ENCODE data around the gene BPIFB2.
A peak's percentile ranks its signal among the peaks of the same experiment; 100 is the strongest.
"Not testable (repeated sequence)": the region's sequence is repeated elsewhere in the genome, so short reads cannot be mapped to it uniquely, and the experiment has no call there.

The BPIFB2 gene, protein sequence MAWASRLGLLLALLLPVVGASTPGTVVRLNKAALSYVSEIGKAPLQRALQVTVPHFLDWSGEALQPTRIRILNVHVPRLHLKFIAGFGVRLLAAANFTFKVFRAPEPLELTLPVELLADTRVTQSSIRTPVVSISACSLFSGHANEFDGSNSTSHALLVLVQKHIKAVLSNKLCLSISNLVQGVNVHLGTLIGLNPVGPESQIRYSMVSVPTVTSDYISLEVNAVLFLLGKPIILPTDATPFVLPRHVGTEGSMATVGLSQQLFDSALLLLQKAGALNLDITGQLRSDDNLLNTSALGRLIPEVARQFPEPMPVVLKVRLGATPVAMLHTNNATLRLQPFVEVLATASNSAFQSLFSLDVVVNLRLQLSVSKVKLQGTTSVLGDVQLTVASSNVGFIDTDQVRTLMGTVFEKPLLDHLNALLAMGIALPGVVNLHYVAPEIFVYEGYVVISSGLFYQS

DNA sequence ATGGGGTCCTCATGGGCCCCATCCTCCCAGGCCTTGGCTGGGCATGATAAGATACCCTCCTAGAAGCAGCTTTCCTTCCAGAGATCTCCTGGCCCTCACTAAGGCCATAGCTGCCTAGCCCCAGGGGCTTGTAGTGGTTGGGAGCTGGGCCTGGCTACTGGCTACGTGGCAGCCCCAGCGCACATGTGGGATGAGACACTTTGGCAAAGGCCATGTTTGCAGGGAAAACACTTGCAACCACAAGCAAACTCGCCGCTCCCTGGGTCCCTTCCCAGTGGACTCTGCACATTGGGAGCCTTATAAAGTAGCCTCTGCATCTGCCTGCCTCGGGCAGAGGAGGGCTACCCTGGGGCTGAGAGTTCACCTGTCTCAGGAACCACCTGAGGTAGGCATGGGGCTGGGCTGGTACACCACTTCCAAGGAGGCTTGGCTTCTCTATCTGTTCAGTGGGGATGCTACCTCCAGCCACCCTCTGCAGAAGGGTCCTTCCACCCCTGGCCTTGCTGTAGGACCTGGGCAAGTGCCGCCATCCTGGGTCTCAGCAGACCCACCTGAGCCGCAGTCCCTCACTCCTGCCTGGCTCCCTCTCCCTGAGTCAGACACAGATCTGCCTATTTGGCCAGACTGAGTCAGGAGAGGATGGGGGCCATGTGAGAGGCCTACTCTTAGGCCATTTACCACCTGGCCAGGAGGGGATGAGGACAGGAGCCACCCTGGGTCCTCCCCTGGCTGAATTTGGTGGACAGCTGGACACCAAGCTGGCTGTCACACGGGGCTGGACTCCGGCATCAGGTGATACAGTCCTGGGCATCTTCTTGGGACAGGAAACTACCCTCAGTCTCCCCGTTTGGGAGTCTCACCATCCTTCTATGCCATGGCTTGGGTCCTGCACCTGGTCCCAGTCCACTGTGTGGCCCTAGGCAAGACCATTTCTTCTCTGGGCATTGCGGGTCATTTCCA, at the start of gene BPIFB2:
BPIFB2 (plus strand) TSS at position 329 of the 960 bp plus-strand sequence. CDS start 871 bp downstream, outside the sequence.
- intact Hi-C loops (cut with DNase I), result no loop called here
- peak in 1 of 10 donors; percentile 68 for DNase-seq

DNA sequence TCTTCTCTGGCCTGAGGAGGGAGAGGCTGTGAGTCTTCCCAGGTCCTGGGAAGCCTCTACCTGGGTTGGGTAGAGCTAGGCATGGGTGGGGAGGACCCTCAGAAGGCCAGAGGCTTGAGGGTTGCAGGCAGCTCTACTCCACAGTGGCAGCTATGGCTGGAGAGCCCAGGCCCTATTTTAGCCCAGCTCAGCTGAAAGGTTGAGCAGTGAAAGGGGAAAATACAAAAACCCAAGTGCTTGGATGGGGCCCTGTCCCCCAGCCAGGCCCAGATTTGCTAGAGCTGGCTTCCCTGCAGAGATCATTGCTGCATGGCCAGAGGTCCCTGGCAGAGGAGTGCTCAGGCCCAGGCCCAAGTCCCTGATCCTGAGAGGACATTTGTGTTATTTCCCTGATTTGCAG, 48.9 kb upstream of the BPIFB2 start:
- intact Hi-C loops (cut with DNase I), result no loop called here

DNA sequence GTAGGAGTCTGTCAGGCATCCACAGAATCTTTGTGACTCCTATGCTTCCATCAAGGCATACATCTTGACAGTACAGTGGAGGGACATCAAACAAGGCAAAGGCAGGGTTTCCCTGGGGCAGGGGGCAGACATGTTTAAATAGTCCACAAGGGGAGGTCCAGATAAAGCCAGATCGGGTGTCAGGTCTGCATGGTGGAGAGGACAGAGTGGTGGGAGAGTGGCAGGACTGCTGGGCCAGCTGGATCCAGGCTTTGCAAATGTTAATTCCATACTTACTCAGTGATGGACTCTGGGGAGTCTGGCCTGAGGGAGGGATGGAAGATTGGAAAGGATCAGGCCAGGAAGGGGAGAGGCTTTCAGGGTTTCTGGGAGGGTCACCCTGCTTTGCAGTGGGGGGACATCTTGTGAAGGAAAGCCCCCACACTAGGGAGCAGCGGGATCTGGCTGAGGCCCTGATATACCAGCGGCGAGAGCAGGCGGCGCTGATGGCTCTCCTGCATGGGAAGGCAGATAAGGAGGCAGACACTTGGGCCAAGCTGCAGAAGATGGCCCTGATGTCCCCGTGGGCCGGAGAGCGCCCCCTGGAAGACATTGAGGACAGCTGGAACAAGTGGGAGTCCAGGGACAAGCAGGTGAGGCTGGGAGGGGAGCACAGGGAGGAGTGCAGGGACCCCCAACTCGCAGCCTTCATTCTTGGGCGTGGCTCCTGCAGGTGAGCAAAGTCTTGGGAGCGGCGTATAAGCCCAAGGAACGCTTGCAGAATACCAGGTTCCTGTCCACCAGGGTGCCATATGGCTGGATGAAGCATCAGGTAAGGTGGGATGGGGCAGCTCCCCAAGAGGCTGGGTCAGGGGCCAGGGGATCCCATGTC, 47.9 kb upstream of the BPIFB2 start:
- DNase-seq, result no peak
- intact Hi-C loops (cut with DNase I), result no loop called here

More for the DNA sequence above, 48.9 kb upstream of the BPIFB2 start:
- no peak for DNase-seq

DNA sequence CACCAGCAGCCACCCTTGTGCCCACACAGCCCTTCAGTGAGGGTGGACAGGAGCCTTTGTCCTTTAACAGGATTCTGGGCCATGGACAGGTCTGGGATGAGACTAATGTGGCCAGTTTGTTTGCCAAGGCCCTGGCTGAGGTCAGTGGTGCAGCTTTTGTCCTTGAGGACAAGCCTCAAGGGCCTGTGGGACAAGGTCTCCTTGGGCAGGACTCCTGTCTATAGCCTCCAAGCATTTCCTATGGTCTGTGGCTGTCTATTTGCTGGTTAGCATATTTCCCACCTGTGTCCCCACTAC, 47.3 kb upstream of the BPIFB2 start:
- intact Hi-C loops (cut with DNase I), result no loop called here
- DNase-seq, result no peak

DNA sequence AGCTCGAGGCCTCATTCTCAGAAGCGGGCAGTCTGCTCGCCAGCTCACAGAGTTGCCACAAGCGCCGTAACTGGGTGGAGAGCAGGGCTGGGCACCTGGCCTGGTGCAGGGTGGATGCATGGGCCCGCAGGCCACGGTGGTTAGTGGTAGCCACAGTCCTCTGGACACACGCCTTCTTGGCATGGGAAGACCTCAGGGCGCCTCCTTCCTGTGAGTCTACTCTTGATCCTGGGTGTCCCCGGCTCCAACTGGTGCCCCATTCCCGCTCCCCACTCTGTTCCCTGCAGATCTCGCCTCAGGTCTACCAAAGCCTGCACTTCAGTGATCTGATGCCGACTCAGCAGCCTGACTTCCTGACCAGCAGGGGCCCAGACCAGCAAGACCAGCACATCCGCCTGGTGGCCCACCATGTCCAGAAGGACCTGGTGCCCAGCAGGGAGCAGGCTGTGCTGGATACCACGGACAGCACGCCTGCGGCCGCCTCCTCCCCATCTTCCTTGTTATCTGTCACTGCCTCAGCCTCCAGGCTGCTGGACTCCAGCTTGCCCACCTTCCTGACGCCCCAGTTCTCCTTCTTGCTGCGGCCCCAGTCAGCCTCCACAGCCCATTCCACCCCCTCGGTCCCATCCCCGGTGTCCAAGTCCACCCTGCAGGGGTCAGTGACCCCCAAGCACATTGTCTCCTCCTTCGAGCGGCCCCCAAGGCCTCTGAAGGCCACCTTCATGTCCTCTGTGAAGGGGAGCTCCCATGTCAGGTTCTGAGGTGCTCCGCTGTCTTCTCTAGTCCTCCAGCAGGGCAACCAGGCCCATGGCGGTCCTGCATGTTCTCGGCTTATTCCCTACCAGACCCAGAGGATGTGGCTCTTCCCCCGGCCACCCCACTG, 46.4 kb upstream of the BPIFB2 start:
- intact Hi-C loops (cut with DNase I), result no loop called here
- DNase-seq, result peak in 1 of 10 donors; percentile 74

DNA sequence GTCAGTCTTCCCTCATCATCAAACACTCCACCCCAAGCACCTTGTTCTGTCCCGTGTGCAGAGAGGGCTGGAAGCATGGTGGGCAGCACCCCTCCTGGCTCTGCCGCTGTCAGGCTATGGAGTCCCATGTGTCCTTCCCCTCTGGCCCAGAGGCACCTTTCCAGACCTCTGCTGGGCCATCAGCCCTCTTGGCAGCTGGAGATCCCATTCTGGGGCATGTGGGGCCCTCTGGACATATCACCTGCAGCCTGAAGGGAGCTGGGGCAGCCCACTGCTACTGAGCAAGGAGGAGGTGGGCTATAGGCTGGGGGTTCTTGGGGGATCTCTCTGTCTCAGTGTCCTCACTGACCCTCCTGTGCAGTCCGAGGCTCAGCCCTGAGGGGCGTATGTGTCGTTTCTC, 45.5 kb upstream of the BPIFB2 start:
- intact Hi-C loops (cut with DNase I), result no loop called here
- no peak for DNase-seq

DNA sequence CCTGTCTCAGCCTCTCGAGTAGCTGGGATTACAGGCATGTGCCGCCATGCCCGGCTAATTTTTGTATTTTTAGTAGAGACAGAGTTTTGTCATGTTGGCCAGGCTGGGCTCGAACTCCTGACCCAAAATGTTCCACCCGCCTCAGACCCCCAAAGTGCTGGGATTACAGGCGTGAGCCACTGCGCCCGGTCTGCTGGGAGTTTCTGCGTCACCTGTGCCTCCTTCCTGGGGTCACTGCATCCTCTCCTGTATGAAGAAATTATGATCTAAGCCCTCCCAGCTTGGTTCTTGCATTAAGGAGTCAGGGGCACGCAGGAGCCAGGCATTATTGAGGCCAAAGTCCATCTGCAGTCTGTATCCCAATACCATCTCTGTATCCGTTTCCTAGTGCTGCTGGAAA, 44.9 kb upstream of the BPIFB2 start:
- intact Hi-C loops (cut with DNase I); DNase-seq: not testable (repeated sequence)

DNA sequence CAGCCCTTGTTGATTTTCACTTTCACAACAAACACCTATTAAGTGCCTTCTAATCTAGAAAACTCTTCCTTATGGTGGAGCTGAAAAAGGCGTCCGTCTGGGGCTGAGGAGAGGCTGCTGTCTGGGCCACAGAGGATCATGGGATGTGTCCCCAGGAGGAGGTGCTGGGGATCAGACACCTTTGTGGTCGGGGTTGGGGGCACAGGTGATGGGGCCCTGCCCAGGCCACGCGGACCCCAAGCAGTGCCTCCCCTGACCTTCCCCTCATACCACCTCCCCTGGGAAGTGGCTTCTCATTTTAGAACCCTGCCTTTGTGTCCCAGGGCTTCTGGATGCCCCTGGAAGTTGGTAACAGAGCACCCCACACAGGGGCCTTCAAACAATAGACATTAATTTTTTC, 44.3 kb upstream of the BPIFB2 start:
- intact Hi-C loops (cut with DNase I), result no loop called here
- no peak for DNase-seq

DNA sequence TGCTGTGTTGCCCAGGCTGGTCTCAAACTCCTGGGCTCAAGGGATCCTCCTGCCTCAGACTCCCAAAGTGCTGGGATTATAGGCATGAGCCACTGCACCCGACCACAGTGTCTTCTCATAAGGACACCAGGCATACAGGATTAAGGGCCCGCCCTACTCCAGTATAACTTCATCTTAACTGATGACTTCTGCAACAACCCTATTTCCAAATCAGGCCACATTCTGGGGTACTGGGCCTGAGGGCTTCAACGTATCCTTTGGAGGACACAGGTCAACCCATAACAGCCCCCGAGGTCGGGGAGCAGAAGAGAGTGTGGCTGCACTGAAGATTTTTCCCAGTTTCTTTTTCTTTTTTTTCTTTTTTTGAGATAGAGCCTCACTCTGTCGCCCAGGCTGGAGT, 42.9 kb upstream of the BPIFB2 start:
- intact Hi-C loops (cut with DNase I), result no loop called here
- peak in 1 of 10 donors; percentile 7 for DNase-seq

DNA sequence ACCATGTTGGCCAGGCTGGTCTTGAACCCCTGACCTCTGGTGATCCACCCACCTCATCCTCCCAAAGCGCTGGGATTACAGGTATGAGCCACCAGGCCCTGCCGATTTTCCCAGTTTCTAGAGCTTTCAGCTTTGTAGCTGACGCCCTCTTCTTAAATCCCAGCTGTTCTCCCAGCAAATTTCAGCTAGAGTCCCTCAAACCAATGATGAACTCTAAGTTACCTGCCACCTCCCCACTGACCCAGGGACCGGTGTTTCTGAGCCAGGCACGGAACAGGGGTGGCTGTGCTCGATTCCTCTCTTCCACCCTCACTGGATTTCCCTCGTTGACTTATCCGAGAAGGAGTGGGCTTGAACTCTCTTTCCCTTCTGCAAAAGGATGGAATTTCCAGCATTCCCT, 42.4 kb upstream of the BPIFB2 start:
- intact Hi-C loops (cut with DNase I), result no loop called here
- peak in 1 of 10 donors; percentile 14 for DNase-seq

DNA sequence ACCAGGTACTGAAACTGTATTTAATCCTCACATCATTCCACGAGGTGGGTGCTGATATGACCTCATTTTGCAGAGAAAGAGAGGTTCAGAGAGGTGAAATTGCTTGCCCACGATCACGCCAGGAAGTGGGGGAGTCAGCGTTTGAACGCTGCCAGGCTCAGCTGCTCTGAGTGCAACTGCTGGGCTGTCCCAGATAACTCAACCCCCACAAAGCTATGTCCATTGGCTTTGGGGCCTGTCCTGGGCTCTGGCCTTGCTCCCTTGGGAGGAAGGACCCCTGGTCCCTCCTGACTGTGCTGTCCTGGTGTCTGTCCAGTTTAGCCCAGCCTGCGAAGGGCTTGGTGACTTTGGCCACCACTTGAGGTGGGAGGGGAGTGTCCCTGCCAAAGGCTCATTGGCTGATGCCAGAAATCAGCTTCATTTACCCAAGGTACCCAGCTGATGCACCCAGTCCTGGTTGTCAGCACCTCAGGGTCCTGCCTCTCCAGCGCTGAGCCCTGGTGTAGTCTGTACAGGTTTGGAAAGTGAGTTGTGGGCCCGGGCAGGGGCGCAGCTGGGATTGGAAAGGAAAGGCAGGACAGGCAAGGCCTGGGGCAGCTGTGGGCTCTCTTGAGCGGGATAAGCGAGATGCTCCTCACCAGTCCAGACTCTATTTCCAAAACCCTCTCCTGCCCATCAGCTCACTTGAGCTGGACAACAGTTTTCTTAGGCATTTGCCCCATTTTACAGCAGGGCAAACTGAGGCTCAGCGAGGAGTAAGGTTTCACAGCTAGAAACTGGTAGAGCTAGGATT, 41.7 kb upstream of the BPIFB2 start:
- peak in 2 of 10 donors; percentile 5 to 47 for DNase-seq
- intact Hi-C loops (cut with DNase I), result no loop called here

DNA sequence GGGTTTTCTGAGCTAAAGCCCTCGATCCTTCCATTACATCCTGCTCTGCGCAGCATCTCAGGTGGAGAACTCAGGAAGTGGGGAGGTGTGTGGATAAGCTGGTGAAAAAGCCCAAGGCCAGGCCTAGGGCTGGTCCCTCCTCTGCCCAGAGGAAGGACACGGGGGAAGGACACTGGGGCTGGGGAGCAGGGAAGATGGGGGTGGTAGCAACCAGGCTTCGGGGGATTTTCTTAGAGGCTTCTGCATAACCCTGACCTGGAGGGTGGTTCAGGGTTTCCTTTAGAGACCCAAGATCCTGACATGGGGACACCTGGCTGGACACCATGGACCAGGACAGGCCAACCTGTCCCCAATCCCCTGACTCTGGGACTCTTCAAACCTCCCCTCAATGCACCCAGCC, 41.1 kb upstream of the BPIFB2 start:
- intact Hi-C loops (cut with DNase I), result no loop called here
- DNase-seq, result peak in 1 of 10 donors; percentile 50

DNA sequence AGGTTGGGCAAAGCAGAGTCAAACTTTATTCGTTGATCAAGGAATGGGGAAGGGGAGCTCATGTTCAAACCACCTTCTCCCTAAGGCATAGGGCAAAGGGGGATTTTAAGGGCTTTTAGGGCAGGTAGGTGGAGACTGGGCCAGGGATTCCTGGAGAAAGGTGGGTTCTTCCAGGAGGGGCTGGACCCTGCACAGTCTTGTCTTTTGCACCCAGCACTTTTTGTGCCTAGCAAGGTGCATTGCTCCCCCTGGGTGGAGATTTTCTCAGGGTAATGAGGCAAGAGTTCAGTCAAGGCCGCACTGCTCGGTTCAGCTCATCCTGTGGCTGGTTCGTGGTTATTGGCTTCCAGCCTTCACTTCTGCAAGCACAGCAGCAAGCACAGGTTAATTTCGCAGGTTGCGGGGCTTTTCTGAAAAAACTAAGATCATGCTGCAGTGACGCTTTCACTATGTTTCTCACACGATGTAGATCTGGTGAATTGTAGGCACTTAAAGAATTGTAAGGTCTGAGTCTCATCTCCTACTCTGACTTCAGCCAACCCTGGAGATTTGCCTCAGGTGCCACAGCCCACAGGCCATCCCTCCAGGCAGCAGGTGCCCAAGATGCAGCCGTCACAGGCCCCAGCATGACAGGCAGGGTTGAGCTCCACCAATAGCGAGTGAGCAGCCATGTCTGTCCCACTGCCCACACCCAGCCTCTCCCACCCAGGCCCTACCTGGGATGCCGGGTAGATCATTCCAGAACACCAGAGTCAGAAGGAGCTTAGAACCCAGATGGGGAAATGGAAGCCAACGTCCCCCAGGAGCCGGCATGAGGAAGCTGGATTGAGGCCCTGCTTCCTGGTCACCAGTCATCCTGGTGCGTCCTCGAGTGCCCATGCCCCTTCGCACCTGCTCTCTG, 40.4 kb upstream of the BPIFB2 start:
- intact Hi-C loops (cut with DNase I), result no loop called here
- DNase-seq, result peak in 2 of 10 donors; percentile 10 to 77

DNA sequence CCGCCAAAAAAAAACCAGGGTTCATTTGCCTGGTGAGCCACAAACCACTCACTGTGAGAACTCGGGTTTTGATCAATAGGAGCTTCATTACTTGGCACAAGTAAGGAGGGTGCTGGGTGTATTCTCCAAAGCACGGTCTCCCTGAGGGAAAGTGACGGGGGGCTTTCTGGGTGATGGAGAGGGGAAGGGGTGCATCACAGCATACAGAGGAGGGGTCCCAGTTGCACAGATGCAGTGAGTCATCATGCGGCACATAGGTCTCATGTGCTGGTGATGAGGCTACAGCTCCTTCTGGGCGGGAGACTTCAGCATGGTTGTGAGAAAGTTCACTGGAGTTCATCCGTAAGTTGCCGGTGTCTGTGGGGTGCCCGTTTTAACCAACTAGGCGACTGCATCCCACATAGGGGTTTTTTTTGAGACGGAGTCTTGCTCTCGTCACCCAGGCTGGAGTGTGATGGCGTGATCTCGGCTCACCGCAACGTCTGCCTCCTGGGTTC, 39.5 kb upstream of the BPIFB2 start:
- intact Hi-C loops (cut with DNase I), result no loop called here
- DNase-seq, result peak in 2 of 10 donors; percentile 5 to 44

DNA sequence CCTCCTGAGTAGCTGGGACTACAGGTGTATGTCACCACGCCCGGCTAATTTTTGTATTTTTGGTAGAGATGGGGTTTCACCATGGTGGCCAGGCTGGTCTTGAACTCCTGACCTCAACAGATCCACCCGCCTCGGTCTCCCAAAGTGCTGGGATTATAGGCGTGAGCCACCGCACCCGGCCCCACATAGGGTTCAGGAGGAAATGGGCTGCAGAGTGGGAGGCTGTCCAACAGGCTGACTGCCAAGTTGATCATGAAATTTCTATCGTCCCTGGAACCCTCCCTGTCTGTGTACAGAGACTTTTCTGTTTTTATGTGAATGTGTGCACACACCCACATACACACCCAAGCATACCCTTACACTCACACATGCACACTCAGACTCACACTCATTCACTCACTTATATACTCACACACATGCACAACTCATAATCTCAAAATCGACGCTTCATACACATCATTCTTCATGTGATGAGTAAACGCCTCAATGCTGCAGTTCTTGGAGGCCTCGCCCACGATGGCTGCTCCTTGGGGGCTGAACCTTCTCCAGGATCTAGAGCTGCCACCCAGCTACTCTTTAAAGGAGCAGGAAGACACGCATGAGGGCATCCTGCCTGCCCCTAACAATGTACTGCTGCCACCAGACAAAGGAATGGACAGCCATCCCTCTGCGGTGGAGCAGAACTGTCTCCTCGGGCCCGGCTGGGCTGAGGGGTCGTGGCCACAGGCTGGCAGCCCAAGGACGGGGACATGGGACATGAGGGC, 38.8 kb upstream of the BPIFB2 start:
- intact Hi-C loops (cut with DNase I), result no loop called here
- DNase-seq, result peak in 2 of 10 donors; percentile 3 to 67

DNA sequence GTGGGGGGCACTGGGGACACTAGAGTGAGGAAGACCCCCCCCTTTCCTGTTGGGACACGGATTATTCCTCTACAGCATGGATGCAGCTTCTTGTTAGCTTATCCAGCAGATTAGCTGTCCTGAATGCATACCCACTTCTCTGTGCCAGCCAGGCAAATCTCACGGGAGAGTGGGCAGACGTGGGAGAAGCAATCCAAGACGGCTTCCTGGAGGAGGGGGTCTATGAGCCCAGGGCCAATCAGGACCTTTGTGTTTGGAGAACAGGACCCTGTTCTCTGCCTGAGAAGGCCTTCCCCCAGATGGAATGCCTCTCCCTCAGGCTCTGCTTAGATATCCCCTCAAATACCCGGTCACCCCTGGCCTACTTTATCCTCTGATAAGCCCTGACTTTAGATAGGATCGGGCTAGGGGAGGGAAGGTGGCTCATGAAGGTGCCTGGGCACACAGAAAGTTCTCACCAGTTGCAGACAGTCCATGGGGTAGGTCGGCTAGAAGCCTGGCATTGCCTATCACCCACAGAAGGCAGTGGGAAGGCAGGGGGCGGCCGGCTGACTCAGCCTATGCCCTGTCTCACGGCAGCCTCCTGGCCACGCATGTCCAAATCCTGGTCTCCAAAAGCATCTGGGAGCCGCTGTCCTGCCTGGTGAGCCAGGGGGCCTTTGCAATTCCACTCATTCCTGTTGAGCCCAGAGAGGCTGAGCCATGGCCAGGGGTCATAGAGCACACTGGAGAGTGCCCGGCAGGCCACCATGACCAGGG, 38.0 kb upstream of the BPIFB2 start:
- intact Hi-C loops (cut with DNase I), result no loop called here
- DNase-seq, result peak in 2 of 10 donors; percentile 9 to 65
